GM18519 (cell line): Measurements from ENCODE around the gene CFH.
"Not testable (repeated sequence)": the region's sequence is repeated elsewhere in the genome, so short reads cannot be mapped to it uniquely, and the experiment has no call there.

Experiments
- ATAC-seq: cut with Tn5 transposase; IDR thresholded peaks from one replicate; pipeline ENCODE4 v1.9.1; 2021; ENCODE audit warnings: mild to moderate bottlenecking, moderate library complexity; ENCODE audit not compliant: unreplicated experiment, low FRiP score

The CFH gene

GRCh38 chr1:196651637-196652215 lies at the start of gene CFH:
Gene CFH (plus strand): TSS chr1:196652043. CDS start chr1:196652118, 75 bp downstream.
- no peak for ATAC-seq

GRCh38 chr1:196603651-196604050 lies 48.2 kb upstream of the CFH start:
- no peak for ATAC-seq

GRCh38 chr1:196607981-196608380 lies 43.9 kb upstream of the CFH start:
- ATAC-seq: no peak

GRCh38 chr1:196608390-196609369 lies 43.2 kb upstream of the CFH start, which contains the start of gene KCNT2:
Gene KCNT2 (minus strand): TSS chr1:196608440. CDS start chr1:196608309, 131 bp downstream.
- no peak for ATAC-seq

GRCh38 chr1:196609370-196609737 lies 42.5 kb upstream of the CFH start:
- ATAC-seq: no peak

- ATAC-seq: no peak
Measured at GRCh38 chr1:196611873-196612272, 40.0 kb upstream of the CFH start.

GRCh38 chr1:196619721-196620120 lies 32.1 kb upstream of the CFH start:
- ATAC-seq: no peak

- ATAC-seq: no peak
Measured at GRCh38 chr1:196623079-196623478, 28.8 kb upstream of the CFH start.

- no peak for ATAC-seq
Measured at GRCh38 chr1:196628838-196629237, 23.0 kb upstream of the CFH start.

- no peak for ATAC-seq
Measured at GRCh38 chr1:196637606-196638005, 14.2 kb upstream of the CFH start.

GRCh38 chr1:196638466-196638865 lies 13.4 kb upstream of the CFH start:
- no peak for ATAC-seq

GRCh38 chr1:196639291-196639690 lies 12.6 kb upstream of the CFH start:
- ATAC-seq: not testable (repeated sequence)

- no peak for ATAC-seq
Measured at GRCh38 chr1:196640976-196641375, 10.9 kb upstream of the CFH start.

- no peak for ATAC-seq
Measured at GRCh38 chr1:196649990-196650389, 1.9 kb upstream of the CFH start.

- no peak for ATAC-seq
Measured at GRCh38 chr1:196650403-196650802, 1.4 kb upstream of the CFH start.

- ATAC-seq: no peak
Measured at GRCh38 chr1:196651079-196651478, 764 bp upstream of the CFH start.

- no peak for ATAC-seq
Measured at GRCh38 chr1:196654271-196654670, 2.4 kb downstream of the CFH start.

GRCh38 chr1:196655071-196655470 lies 3.2 kb downstream of the CFH start:
- no peak for ATAC-seq

- no peak for ATAC-seq
Measured at GRCh38 chr1:196655494-196655893, 3.7 kb downstream of the CFH start.

GRCh38 chr1:196659471-196659870 lies 7.6 kb downstream of the CFH start:
- no peak for ATAC-seq

GRCh38 chr1:196660272-196660671 lies 8.4 kb downstream of the CFH start:
- ATAC-seq: no peak

GRCh38 chr1:196660852-196661251 lies 9.0 kb downstream of the CFH start:
- peak; percentile 80 for ATAC-seq
